Mesenchymal stem cell (in vitro differentiated cells and primary cell): Measurements from ENCODE around the gene SLC23A2.

Experiments
- DNase-seq: peaks from one replicate; pipeline ENCODE4 v3.0.0-alpha.2; 2013
- H2AFZ ChIP-seq: one replicate; pipeline ENCODE4 v1.6.1; 2013; ENCODE audit warnings: low read depth, mild to moderate bottlenecking, control low read depth, inconsistent platforms, low read length, moderate library complexity
- H2AK5ac ChIP-seq: 2 replicates; pipeline ENCODE4 v1.6.1; 2013; ENCODE audit warnings: low read length, moderate library complexity, mild to moderate bottlenecking, inconsistent platforms; ENCODE audit not compliant: severe bottlenecking
- H2BK120ac ChIP-seq: one replicate; pipeline ENCODE4 v1.6.1; 2013; ENCODE audit warnings: low read depth, mild to moderate bottlenecking, inconsistent platforms, low read length, moderate library complexity
- H2BK12ac ChIP-seq, 2 experiments: one replicate each; pipeline ENCODE4 v1.6.1; 2013; ENCODE audit warnings: inconsistent platforms in 2 of 2, low read length in 2 of 2, mild to moderate bottlenecking in 2 of 2, moderate library complexity in 2 of 2, control low read depth in 1 of 2
- H2BK15ac ChIP-seq: one replicate; pipeline ENCODE4 v1.6.1; 2013; ENCODE audit warnings: mild to moderate bottlenecking, low read depth, inconsistent platforms; ENCODE audit not compliant: poor library complexity, severe bottlenecking
- H2BK5ac ChIP-seq: 2 replicates; pipeline ENCODE4 v1.6.1; 2013; ENCODE audit warnings: low read depth, mild to moderate bottlenecking, low read length, control low read depth, inconsistent platforms; ENCODE audit not compliant: poor library complexity, severe bottlenecking
- H3K14ac ChIP-seq, 2 experiments: one replicate each; pipeline ENCODE4 v1.6.1; 2013; ENCODE audit warnings: inconsistent platforms in 2 of 2, low read length in 2 of 2, control low read depth in 1 of 2, mild to moderate bottlenecking in 1 of 2, moderate library complexity in 1 of 2
- H3K18ac ChIP-seq, 2 experiments: one replicate each; pipeline ENCODE4 v1.6.1; 2013; ENCODE audit warnings: inconsistent platforms in 2 of 2, low read length in 2 of 2, control low read depth in 1 of 2, low read depth in 1 of 2, mild to moderate bottlenecking in 1 of 2
- H3K23ac ChIP-seq, 2 experiments: one replicate each; pipeline ENCODE4 v1.6.1; 2013; ENCODE audit warnings: inconsistent platforms in 2 of 2, low read length in 2 of 2, mild to moderate bottlenecking in 2 of 2, moderate library complexity in 2 of 2, control low read depth in 1 of 2
- H3K27ac ChIP-seq: 2 replicates; pipeline ENCODE4 v1.5.1; 2013; ENCODE audit warnings: mild to moderate bottlenecking, moderate library complexity, low read length, control low read depth, inconsistent platforms; ENCODE audit not compliant: poor library complexity, severe bottlenecking
- H3K27me3 ChIP-seq, 2 experiments: 2 replicates each; pipeline versions ENCODE4 v1.6.1 to v1.7.0; 2013; ENCODE audit warnings: low read length in 2 of 2, mild to moderate bottlenecking in 2 of 2, moderate library complexity in 2 of 2, control low read depth in 1 of 2, inconsistent platforms in 1 of 2; ENCODE audit not compliant: control insufficient read depth in 1 of 2, insufficient read depth in 1 of 2
- H3K36me3 ChIP-seq, 2 experiments: 2 replicates each; pipeline versions ENCODE4 v1.6.1 to v1.7.0; 2013; ENCODE audit warnings: low read length in 2 of 2, control low read depth in 1 of 2, inconsistent platforms in 1 of 2, low read depth in 1 of 2, mild to moderate bottlenecking in 1 of 2; ENCODE audit not compliant: insufficient read depth in 2 of 2, control insufficient read depth in 1 of 2
- H3K4ac ChIP-seq, 2 experiments: one replicate each; pipeline ENCODE4 v1.6.1; 2013; ENCODE audit warnings: inconsistent platforms in 2 of 2, low read length in 2 of 2, mild to moderate bottlenecking in 2 of 2, moderate library complexity in 2 of 2, control low read depth in 1 of 2, low read depth in 1 of 2
- H3K4me1 ChIP-seq: 2 replicates; pipeline ENCODE4 v1.6.1; 2013; ENCODE audit warnings: low read depth, low read length, control low read depth; ENCODE audit not compliant: control insufficient read depth, insufficient read depth
- H3K4me2 ChIP-seq: 2 replicates; pipeline ENCODE4 v1.6.1; 2013; ENCODE audit warnings: low read length, mild to moderate bottlenecking, inconsistent platforms; ENCODE audit not compliant: poor library complexity, severe bottlenecking
- H3K4me3 ChIP-seq, 2 experiments: 2 replicates each; pipeline versions ENCODE4 v1.5.1 to v1.7.0; 2013; ENCODE audit warnings: low read length in 2 of 2, mild to moderate bottlenecking in 2 of 2, control low read depth in 1 of 2, low read depth in 1 of 2; ENCODE audit not compliant: insufficient read depth in 1 of 2
- H3K79me1 ChIP-seq: replicated peaks from 2 replicates; pipeline ENCODE4 v1.6.1; 2013; ENCODE audit warnings: mild to moderate bottlenecking, control low read depth, low read length, inconsistent platforms; ENCODE audit not compliant: poor library complexity, severe bottlenecking
- H3K9ac ChIP-seq: 2 replicates; pipeline ENCODE4 v1.7.0; 2013; ENCODE audit warnings: mild to moderate bottlenecking, low read length, moderate library complexity
- H3K9me3 ChIP-seq: 2 replicates; pipeline ENCODE4 v1.7.0; 2013; ENCODE audit warnings: mild to moderate bottlenecking, low read length; ENCODE audit not compliant: control insufficient read depth
- H4K8ac ChIP-seq: one replicate; pipeline ENCODE4 v1.6.1; 2013; ENCODE audit warnings: inconsistent platforms, mild to moderate bottlenecking, low read length, moderate library complexity
- H4K91ac ChIP-seq: one replicate; pipeline ENCODE4 v1.6.1; 2013; ENCODE audit warnings: mild to moderate bottlenecking, low read length, inconsistent platforms
- WGBS: methylation state at CpG from one replicate; pipeline ENCODE4 v1.1.7; 2013; ENCODE audit warnings: mixed read lengths; 5-methylcytosine and 5-hydroxymethylcytosine counted together

The SLC23A2 gene

GRCh38 chr20:4920131-4920530 is 81.2 kb downstream of the SLC23A2 start:
- Histone ChIP-seq H3K4me1 (peaks cover 12% of the 10 kb centered on the region), H2AFZ (no peak overlapping the region), H4K91ac (no peak overlapping the region), H3K27me3 (no peaks in the 10 kb centered on the region), H3K23ac (no peak overlapping the region), H4K8ac (no peak overlapping the region), H3K4me3 (no peak overlapping the region), H3K14ac (no peak overlapping the region), H3K18ac (no peak overlapping the region), H3K4ac (no peak overlapping the region), H3K9me3 (no peaks in the 10 kb centered on the region), H2AK5ac (no peak overlapping the region), H2BK120ac (no peak overlapping the region), H3K9ac (no peak overlapping the region), H3K36me3 (no peaks in the 10 kb centered on the region), H2BK12ac (no peak overlapping the region), H3K79me1 (peaks cover 27% of the 10 kb centered on the region), H3K4me2 (no peak overlapping the region), H2BK15ac (no peak overlapping the region), H2BK5ac (no peak overlapping the region), H3K27ac (no peak overlapping the region)
- DNase-seq, result no peak
- WGBS, result 95% methylated on average over 6 of the region's 6 CpGs

GRCh38 chr20:4919047-4919704 is 82.1 kb downstream of the SLC23A2 start:
- no peaks in the 10 kb centered on the region for H3K27me3 ChIP-seq
- no peak overlapping the region for H3K9ac ChIP-seq
- H3K4me2 ChIP-seq, result no peak overlapping the region
- no peaks in the 10 kb centered on the region for H3K36me3 ChIP-seq
- no peak overlapping the region for H2BK12ac ChIP-seq
- H2BK120ac ChIP-seq, result no peak overlapping the region
- H3K14ac ChIP-seq, result no peak overlapping the region
- no peak overlapping the region for H3K18ac ChIP-seq
- H2AFZ ChIP-seq, result no peak overlapping the region
- H3K27ac ChIP-seq, result no peak overlapping the region
- H3K9me3 ChIP-seq, result no peaks in the 10 kb centered on the region
- H2BK5ac ChIP-seq, result no peak overlapping the region
- H3K4me3 ChIP-seq, result no peak overlapping the region
- H4K8ac ChIP-seq, result no peak overlapping the region
- no peak overlapping the region for H3K23ac ChIP-seq
- no peak for DNase-seq
- WGBS, result 89% methylated on average over 9 of the region's 9 CpGs
- H4K91ac ChIP-seq, result no peak overlapping the region
- H3K79me1 ChIP-seq, result peaks cover 24% of the 10 kb centered on the region
- H3K4ac ChIP-seq, result no peak overlapping the region
- no peak overlapping the region for H2BK15ac ChIP-seq
- H2AK5ac ChIP-seq, result no peak overlapping the region
- H3K4me1 ChIP-seq, result peaks cover 10% of the 10 kb centered on the region

- Histone ChIP-seq H3K4ac (no peak overlapping the region), H4K8ac (no peak overlapping the region), H3K9ac (no peak overlapping the region), H3K27me3 (no peaks in the 10 kb centered on the region), H2AK5ac (no peak overlapping the region), H3K14ac (peak overlapping the region in 1 of 2 experiments; percentile 95), H3K79me1 (peaks cover 20% of the 10 kb centered on the region), H2BK15ac (no peak overlapping the region), H2AFZ (no peak overlapping the region), H2BK120ac (no peak overlapping the region), H3K18ac (no peak overlapping the region), H3K4me1 (peaks cover 10% of the 10 kb centered on the region), H3K4me2 (no peak overlapping the region), H2BK5ac (no peak overlapping the region), H3K36me3 (no peaks in the 10 kb centered on the region), H3K9me3 (no peaks in the 10 kb centered on the region), H4K91ac (peak overlapping the region; percentile 41), H3K23ac (no peak overlapping the region), H2BK12ac (peak overlapping the region in 1 of 2 experiments; percentile 42), H3K4me3 (no peak overlapping the region), H3K27ac (no peak overlapping the region)
- WGBS, result 95% methylated on average over 6 of the region's 6 CpGs
- no peak for DNase-seq
Measured at GRCh38 chr20:4918473-4918872, 82.8 kb downstream of the SLC23A2 start.

GRCh38 chr20:4916971-4917881 is 84.1 kb downstream of the SLC23A2 start:
- WGBS, result 69% methylated on average over 8 of the region's 8 CpGs
- no peak overlapping the region for H2BK15ac ChIP-seq
- peaks cover 4 to 12% of the 10 kb centered on the region in 2 experiments for H3K36me3 ChIP-seq
- H3K23ac ChIP-seq, result no peak overlapping the region
- H3K4ac ChIP-seq, result no peak overlapping the region
- no peak overlapping the region for H2AFZ ChIP-seq
- peak; percentile 18 for DNase-seq
- H2BK5ac ChIP-seq, result no peak overlapping the region
- H3K9me3 ChIP-seq, result no peaks in the 10 kb centered on the region
- H2BK120ac ChIP-seq, result no peak overlapping the region
- no peak overlapping the region for H4K91ac ChIP-seq
- H3K14ac ChIP-seq, result no peak overlapping the region
- H3K27me3 ChIP-seq, result no peaks in the 10 kb centered on the region
- no peak overlapping the region for H4K8ac ChIP-seq
- H3K4me3 ChIP-seq, result no peak overlapping the region
- H3K18ac ChIP-seq, result no peak overlapping the region
- peaks cover 10% of the 10 kb centered on the region for H3K4me1 ChIP-seq
- H3K27ac ChIP-seq, result no peak overlapping the region
- no peak overlapping the region for H3K4me2 ChIP-seq
- H3K79me1 ChIP-seq, result peaks cover 26% of the 10 kb centered on the region
- H2BK12ac ChIP-seq, result no peak overlapping the region
- no peak overlapping the region for H2AK5ac ChIP-seq
- no peak overlapping the region for H3K9ac ChIP-seq
